NAMALWA (cell line): ENCODE data around the gene CEP170.

Experiments used
- DNase-seq: peaks from one replicate; pipeline ENCODE4 v3.0.0-alpha.2; 2015; ENCODE audit warnings: low spot score

The CEP170 gene

DNA sequence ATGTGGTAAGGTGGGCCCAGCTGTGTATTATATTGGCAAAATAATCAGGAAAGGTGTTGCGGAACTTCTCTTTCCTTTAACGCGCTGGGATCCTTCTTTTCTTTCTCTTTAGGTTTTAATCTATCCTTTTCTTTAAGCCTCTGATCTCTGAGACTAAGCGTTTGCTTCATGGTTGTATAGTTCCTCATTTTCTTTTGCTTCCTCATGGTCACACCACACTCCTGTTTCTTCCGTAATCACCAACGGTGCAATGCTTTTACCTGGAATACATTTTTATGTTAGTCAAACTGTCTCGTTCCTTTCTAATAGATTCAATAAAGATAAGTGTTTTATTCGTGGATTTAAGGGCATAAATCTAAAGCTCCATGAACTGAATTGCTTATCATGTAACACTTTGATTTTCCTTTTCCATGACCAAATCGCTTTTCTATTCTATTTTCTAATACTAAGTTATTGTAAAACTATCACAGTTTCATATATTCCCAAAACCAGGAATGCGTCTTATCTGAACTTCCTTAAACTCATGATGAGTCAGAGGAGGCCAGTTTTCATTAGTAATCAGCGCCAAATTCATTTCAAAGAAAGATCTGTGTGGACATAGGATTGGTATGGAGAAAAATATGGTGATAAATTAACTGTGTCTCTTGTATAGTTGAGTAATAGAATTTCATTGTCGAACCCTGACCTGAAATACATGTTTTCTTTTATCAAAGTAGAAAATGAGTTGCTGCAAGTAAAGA is 13.0 kb upstream of the CEP170 start:
- DNase-seq = no peak

DNA sequence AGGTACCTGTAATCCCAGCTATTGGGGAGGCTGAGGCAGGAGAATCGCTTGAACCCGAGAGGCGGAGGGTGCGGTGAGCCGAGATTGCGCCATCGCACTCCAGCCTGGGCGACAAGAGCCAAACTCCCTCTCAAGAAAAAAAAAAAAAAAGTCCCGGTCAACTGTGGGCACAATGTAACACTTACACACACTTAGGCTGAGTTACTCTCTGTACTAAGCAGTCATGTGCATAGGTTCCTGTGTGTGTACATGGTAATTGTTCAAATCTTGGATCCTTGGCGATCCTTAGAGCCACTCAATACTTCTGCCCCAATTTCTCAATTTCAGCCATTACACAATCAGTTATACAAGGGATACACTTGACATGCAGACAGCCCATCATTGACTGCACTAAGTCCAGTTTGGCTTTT is 12.4 kb upstream of the CEP170 start:
- no peak for DNase-seq

DNA sequence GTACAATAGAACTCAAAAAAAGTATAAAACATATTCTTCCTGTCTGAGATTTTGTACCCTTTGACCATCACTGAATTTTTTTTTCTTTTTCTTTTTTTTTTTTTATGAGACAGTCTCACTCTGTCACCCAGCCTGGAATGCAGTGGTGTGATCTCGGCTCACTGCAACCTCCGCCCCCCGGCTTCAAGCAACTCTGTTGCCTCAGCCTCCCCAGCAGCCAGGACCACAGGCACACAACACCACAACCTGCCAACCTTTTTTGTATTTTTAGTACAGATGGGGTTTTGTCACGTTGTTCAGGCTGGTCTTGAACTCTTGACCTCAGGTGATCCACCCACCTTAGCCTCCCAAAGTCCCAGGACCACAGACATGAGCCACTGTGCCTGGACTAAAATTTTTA is 11.2 kb upstream of the CEP170 start:
- DNase-seq = no peak

DNA sequence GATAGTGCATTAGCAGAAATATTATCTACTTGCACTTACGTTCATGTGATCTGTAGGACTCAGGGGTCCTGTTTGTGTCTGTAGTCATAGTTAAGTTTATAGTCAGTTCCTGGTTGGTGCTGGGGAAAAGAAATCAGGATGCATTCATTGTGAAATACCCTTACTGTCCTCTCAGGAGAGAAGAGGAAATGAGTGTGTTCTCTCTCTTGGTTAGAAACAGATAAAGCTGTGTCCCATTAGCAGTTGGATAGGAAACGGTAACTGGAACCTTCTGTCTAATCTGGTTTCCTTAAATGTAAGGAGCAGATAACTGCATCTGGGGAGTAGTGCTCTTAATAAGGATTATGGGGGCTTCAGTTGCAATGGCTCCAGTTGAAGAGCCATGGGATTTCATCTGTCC is 9.6 kb upstream of the CEP170 start:
- DNase-seq = no peak

DNA sequence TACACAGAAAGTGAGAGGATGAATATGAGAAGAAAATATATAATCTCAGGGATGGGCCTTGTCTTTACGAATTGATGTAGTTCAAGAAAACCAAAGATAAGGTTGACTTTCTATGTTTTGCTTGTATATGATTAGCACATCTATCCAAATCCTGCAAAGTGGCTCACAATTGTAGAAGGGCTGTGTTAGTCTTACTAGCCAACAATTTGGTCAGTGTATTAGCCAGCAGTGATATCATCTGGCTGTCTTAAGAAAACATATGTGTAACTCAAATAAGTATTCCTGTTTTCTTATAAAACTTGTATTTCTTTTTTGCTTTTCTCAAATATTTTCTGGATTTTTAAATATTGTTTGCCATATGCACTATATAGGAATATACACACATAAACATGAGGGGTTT is 6.3 kb upstream of the CEP170 start:
- DNase-seq = no peak

DNA sequence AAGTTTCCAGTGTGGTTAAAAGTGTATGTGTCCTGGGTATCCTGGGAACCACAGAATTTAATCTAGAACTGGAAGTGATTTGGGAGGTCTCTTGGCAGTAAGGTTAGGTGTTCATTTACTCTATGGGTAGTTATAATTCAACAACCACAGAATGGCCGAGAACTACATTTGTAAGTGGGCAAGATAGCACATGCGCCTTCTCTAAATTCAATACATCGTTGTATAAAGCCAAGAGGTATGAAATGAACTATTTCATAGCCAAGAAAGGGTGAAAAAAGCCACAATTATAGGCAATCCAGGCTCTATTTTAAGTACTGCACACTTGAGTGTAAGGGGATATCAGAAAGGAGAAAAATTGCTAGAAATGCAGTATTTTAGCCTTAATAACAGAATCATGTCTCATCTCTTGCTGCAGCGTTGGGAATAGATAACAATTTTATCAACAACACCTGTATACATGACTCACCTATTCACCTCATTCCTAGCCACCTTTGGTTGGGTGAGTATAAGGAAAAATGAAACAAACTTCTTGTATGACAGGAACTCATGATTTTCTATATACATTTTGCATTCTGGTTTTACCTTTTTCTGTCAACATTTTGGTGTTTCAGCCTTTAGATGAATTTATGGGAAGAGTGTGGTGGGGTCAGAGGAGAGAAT is 5.3 kb upstream of the CEP170 start:
- DNase-seq = no peak

DNA sequence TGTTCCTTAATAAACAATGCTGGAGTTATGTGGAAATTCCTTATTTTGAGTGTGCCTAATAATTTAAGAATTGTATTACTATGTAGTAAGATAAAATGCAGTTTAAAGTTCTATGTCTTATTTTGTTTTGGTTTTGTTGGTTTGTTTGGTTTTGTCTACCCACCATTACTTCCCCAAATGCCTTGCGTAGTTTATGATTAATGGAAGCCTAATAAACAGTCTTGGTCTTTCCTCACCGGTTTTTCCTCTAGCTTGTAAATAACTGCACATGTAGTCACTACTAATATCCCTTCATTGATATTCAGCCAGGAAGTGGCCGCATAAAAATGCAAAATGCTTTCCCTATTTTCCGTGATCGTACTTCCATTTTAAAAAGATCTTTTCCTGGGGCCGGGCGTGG is 3.6 kb upstream of the CEP170 start:
- no peak for DNase-seq

DNA sequence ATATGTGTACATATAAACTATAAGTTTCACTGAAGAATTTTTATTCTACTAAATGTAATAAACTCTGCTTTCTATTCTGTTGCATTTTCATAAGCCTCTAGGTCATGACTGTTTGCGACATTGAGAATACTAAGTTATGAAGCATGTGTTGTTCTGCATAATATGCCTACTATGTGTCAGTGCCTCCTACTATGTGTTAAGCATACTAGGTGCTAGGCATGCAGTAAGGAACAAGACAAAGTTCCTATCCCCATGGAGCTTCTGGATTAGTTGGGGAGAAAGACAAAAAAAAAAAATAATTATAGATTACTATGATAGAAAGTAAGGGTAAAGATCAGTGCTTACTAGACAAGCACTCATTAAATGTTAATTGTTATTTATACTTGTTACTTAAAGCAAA is 2.1 kb upstream of the CEP170 start:
- no peak for DNase-seq

DNA sequence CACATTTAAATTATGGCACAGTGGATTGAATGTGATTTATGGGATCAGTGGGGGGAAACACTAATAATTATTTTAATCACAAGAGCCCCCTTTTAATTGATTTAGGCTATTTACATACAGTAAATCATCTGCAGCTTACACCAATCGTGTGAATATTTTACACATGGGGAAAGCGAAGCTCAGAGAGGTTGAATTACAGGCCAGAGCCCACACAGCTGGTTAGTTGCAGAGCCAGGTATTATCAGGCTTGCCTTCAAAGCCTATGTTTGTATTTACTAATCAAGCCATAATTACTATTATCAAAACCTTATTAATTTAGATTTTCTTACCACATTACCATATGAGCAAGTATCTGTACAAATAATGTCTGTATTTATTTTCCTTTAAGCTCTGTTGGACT is 1.5 kb upstream of the CEP170 start:
- peak; percentile 26 for DNase-seq

DNA sequence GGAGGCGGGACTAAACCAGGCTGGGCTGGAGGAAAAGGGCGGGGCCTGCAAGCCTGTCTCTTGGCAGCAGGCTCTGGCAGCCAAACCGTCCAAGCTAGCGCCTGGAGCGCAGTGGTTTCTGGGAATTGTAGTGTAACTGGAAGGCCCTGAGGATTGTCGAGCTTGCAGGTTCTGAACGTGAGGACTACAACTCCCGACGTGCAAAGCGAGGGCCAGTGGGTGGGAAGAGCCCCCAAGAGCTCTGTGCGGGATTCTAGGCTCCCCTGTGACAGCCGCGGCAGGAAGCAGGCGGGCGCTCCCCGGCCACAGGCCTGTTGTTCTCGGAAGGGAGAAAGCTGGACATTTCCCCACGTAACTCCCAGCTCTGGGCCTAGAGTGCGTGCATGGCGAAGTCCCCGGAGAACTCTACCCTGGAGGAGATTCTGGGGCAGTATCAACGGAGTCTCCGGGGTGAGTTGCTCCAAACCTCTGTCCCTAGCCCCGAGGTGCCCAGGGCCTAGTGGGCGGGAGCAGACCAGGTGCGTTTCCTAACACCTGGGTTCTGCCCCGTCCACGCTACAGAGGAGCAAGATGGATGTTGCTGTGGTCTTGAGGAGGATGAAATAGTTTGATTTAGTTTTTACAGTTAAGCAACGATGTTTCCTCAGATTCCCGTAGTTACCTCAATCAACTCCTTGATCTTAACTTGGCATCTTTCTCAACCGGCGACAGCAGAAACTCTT is 871 bp upstream of the CEP170 start, which contains the start of gene SDCCAG8:
Gene SDCCAG8 (plus strand): TSS at position 251 of the 722 bp plus-strand sequence. CDS start 133 bp downstream, at position 384.
- peak; percentile 99 for DNase-seq

DNA sequence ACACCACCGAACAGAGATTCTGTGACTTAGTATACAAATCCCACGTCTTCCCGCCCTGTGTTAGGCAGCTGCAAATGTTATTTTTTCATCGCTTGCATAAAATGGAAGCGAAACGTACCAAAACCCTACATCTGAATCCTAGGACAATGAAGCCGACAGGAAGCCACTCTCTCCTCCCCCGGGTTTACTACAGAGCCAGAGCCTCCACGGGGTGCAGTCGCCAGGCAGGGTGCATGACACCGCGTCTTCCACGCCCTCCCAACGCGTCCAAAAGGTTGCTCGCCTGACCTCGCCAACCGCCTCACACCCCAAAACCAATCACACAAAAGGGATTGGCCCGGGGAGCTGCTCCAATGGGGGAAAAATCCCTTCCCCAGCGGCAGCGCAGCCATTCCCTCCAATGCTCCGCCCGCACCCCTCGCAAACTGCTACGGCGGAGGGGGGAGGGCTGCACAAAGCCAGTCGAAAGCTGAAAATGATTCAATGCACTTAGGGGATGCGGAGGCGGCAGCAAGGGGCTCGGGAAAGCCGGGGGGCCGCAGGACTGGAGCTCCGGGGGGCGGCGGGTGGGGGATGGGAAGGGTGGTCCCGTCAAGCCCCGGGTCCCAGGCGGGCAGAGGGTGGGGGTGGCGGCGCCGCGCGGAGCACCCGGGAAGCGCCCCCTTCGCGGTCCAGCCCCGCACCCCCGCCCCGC is 701 bp downstream of the CEP170 start:
- DNase-seq = peak; percentile 76

DNA sequence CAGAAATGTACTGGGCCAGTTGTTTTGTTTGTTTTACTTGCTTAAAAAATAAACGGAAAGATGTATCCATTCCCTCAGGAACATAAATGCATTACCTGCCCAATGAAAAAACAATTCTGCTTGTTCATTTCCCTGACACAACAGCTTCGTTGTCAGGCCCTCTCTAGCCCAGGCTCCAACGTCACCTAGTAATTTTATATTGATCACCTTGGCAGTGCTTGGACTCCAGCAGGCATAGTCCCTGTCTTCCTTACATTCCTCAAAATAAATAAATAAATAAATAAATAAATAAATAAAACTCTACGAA is 1.2 kb downstream of the CEP170 start:
- peak; percentile 43 for DNase-seq

DNA sequence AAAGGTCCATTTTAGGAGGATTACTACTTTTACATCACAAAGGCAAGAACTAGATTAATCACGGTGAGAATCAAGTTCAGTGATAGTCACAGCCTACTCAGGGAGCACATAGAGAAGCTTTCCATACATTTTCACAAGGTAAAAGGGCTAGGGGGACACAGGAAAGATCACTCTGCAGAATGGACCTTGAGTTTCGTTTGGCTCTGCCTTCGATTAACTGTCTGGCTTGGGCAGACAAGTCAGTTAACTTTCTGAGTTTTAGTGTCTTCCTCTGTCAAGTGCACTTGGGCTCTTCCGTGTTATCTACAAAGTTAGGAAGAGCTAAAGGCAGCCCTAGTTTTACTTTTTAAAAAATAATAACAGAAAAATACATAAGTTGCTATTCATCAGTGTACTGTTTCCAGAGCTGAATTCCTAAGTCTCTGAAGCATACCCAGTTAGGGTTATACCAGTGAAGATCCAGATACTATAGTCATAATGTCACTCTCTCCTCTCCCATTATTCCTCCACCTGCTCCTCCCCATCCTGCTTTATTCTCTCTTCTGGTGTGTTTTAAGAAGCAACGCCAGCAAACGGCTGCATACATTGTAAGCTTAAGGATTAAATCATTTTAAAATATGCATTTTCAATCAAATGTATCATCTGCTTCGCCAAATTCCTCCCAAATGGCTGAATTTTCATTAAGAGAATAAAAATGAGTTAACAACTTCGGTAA is 1.7 kb downstream of the CEP170 start:
- DNase-seq = peak; percentile 49

DNA sequence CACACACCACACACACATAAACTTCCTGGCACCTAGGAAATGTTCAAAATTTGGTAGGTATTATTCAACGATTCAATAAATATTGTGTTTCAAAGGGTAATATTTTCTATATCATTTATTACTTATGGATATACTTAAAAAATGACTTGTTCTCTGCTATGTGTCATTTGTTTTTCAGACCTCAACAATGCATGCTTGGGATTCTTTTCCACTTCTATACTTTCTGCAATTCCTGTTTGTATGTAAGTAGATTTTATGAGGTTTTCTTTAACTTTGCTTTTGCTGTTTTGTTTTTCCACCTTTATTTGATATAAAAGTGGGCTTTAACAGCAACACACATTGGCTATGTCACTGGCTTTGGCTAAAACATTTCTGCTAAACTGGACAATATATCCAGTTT is 3.5 kb downstream of the CEP170 start:
- DNase-seq = no peak

DNA sequence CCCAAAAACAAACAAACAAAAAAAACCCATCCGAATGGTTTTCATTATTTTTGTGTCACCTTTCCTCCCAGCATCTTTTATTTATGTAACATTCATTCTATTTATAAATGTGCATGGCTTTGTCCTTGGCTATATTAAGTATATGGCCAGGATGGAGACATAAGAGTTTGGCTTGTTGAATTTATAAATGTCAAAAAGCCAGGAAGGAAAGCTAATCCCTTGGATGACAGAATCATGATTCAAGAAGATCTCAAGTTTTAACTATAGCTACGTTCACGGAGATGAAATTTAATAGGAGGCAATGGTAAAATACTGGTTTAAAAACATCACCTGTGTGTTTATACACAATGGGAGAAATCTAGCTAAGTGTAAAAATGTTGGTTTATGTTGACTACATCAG is 5.0 kb downstream of the CEP170 start:
- no peak for DNase-seq

DNA sequence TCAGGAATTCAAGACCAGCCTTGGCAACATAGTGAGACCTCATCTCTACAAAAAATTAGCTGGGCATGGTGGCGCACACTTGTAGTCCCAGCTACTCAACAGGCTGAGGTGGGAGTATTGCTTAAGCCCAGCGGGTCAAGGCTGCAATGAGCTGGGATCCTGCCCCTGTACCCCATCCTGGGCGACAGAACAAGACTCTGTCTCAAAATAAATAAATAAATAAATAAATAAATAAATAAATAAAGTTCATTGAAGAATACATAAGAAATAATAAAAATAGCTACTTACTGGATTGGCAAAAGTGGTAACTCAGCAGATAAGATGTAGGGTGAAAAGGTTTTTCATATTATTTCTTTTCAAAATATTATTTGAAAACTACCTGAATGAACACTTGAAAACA is 5.9 kb downstream of the CEP170 start:
- DNase-seq = no peak

DNA sequence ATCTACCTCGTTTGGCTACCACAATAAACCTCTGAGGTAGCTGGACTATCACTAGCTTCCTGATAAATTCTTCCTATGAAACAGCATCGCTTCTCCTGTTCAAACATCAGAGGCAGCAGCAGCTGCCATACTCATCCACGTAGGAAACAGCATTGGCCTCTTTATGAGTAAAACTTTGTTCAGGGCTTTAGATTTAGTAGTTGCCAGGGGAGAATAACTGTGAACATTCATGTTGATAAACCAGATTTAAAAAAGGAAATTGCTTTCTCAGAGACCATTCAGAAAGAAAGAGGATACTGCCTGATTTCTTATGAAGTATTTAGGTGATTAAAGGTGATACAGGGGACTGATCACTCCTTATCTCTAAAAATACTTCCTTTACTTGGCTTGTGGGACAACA is 7.2 kb downstream of the CEP170 start:
- DNase-seq = no peak

DNA sequence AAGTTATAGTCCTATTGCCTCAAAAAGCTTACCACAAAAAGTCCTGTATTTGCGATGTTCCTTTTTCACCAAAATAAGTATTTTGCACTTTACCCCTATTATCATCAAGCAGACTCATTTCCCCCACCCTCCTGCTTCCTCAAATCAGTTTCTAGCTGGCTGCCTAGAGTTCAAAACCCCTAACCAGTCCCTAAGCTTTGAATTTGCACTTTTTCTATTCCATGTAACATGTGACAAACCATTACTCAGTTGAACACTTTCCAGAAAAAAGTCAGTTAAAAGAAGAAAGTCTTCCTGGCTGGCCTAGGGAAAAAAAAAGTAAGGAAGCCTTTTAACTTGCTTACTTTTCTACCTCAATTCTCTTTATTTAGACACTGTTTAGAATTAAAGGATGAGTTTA is 8.2 kb downstream of the CEP170 start:
- DNase-seq = peak; percentile 33

DNA sequence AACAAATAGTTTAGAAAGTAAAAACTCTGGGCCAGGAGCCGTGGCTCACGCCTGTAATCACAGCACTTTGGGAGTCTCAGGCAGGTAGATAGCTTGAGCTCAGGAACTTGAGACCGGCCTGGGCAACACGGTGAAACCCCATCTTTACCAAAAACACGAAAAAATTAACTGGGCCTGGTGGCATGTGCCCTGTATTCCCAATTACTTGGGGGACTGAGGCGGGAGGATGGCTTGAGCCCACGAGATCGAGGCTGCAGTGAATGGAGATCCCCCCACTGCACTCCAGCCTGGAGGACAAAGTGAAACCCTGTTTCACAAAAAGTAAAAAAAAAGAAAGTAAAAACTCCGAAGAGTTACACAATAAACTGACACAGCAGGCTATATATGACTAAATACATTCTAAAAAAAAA is 10.6 kb downstream of the CEP170 start:
- DNase-seq = no peak

DNA sequence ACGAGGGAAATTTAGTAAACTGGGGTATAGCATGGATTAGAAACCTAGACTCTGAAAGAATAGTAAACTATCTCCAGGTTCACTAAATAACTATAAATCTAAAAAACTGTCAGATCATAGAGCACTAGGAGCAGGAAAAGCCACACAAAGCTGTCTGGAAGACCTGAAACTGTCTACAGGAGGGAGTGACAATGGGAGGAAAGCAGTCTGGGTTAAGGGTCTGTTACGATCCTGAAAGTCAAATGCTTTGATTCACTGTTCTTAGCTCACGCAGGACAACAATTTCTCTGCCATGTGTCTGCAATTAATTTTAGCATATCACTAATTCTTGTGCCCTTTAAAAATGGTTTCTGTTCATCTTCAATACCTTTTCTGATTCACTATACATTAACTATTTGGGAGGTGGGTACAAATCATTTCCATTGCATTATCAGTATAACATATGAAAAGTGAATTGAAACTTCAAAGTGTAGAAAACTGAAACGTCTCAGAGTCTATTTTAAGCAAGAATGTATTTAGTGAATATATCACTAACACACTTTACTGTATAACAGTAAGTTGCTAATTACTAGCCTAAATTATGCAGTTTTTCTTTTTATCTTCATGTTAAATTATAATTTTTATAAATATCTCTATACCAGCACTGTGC is 18.4 kb downstream of the CEP170 start:
- DNase-seq = no peak

DNA sequence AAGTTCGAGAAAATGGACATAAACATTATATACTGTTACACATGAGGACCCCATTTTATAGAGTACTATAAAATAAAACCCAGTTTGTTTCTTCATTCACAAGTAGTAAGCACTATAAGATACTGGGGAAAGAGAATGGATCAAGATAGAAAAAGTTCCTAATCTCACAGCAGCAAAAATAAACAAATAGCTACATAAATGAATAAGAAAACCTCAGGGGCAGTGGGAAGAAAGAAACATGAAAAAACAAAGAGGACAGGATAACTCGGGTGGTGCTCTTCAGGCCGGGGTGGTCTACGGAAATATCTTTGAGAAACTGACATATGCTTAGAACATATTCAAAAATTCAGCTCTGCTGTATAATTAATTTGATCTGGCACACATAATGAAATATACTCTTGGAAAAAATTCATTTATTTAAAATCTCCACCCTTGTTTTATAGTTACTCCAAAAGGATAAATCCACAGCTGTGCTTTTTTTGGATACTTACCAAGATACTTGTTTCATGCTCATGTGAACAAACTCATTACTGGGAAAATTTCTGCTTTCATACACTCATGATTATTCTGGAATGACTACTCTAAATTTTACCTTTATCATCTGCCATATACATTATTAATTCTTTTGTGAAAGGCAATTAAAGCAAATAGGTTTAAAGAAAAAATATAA is 20.0 kb downstream of the CEP170 start:
- no peak for DNase-seq
